Mucosa of stomach (tissue), 1 donor: ENCODE measurements around the gene CD209.

Experiments used
- H3K27me3 ChIP-seq: one replicate; pipeline ENCODE4 v1.7.0; 2013; ENCODE audit warnings: mild to moderate bottlenecking, low read length; ENCODE audit not compliant: control insufficient read depth, insufficient read depth
- H3K36me3 ChIP-seq: one replicate; pipeline ENCODE4 v1.7.0; 2013; ENCODE audit warnings: low read length; ENCODE audit not compliant: control insufficient read depth, insufficient read depth
- H3K4me1 ChIP-seq: one replicate; pipeline ENCODE4 v1.7.0; 2013; ENCODE audit warnings: mild to moderate bottlenecking, low read length; ENCODE audit not compliant: control insufficient read depth, insufficient read depth
- H3K4me3 ChIP-seq: one replicate; pipeline ENCODE4 v1.7.0; 2013; ENCODE audit warnings: low read length
- H3K9ac ChIP-seq: one replicate; pipeline ENCODE4 v1.7.0; 2013; ENCODE audit warnings: mild to moderate bottlenecking, low read length, moderate library complexity
- H3K9me3 ChIP-seq: one replicate; pipeline ENCODE4 v1.7.0; 2013; ENCODE audit warnings: mild to moderate bottlenecking, low read length, moderate library complexity; ENCODE audit not compliant: control insufficient read depth
- donor health status: Pancreatic carcinoma.

CD209 gene

GRCh38 chr19:7715671-7716070 is 31.7 kb downstream of the CD209 start:
- Histone ChIP-seq H3K27me3 (peaks cover 3% of the 10 kb centered on the region), H3K4me1 (no peaks in the 10 kb centered on the region), H3K36me3 (no peaks in the 10 kb centered on the region), H3K9me3 (no peaks in the 10 kb centered on the region), H3K4me3 (no peak overlapping the region), H3K9ac (no peak overlapping the region)

GRCh38 chr19:7710616-7711015 is 36.7 kb downstream of the CD209 start:
- H3K9ac ChIP-seq, result no peak overlapping the region
- no peak overlapping the region for H3K4me3 ChIP-seq
- H3K4me1 ChIP-seq, result no peaks in the 10 kb centered on the region
- no peaks in the 10 kb centered on the region for H3K9me3 ChIP-seq
- no peaks in the 10 kb centered on the region for H3K36me3 ChIP-seq
- H3K27me3 ChIP-seq, result no peaks in the 10 kb centered on the region

GRCh38 chr19:7709932-7710460 is 37.3 kb downstream of the CD209 start:
- no peak overlapping the region for H3K4me3 ChIP-seq
- H3K27me3 ChIP-seq, result no peaks in the 10 kb centered on the region
- H3K9me3 ChIP-seq, result no peaks in the 10 kb centered on the region
- H3K4me1 ChIP-seq, result no peaks in the 10 kb centered on the region
- H3K36me3 ChIP-seq, result no peaks in the 10 kb centered on the region
- H3K9ac ChIP-seq, result no peak overlapping the region

GRCh38 chr19:7706955-7707456 is 40.3 kb downstream of the CD209 start:
- no peaks in the 10 kb centered on the region for H3K9me3 ChIP-seq
- H3K4me1 ChIP-seq, result no peaks in the 10 kb centered on the region
- no peak overlapping the region for H3K4me3 ChIP-seq
- H3K36me3 ChIP-seq, result no peaks in the 10 kb centered on the region
- H3K27me3 ChIP-seq, result no peaks in the 10 kb centered on the region
- H3K9ac ChIP-seq, result no peak overlapping the region

GRCh38 chr19:7706188-7706954 is 41.0 kb downstream of the CD209 start:
- Histone ChIP-seq H3K4me1 (no peaks in the 10 kb centered on the region), H3K9me3 (no peaks in the 10 kb centered on the region), H3K4me3 (no peak overlapping the region), H3K9ac (no peak overlapping the region), H3K36me3 (no peaks in the 10 kb centered on the region), H3K27me3 (no peaks in the 10 kb centered on the region)

GRCh38 chr19:7705387-7706187 is 41.7 kb downstream of the CD209 start:
- no peak overlapping the region for H3K4me3 ChIP-seq
- H3K27me3 ChIP-seq, result no peaks in the 10 kb centered on the region

GRCh38 chr19:7704280-7705060 is 42.9 kb downstream of the CD209 start:
- Histone ChIP-seq H3K4me1 (no peaks in the 10 kb centered on the region), H3K9ac (no peak overlapping the region), H3K9me3 (no peaks in the 10 kb centered on the region), H3K36me3 (no peaks in the 10 kb centered on the region), H3K27me3 (peaks cover 5% of the 10 kb centered on the region), H3K4me3 (no peak overlapping the region)

More at GRCh38 chr19:7705387-7706187, 41.7 kb downstream of the CD209 start:
- no peaks in the 10 kb centered on the region for H3K36me3 ChIP-seq
- no peaks in the 10 kb centered on the region for H3K9me3 ChIP-seq
- no peak overlapping the region for H3K9ac ChIP-seq
- H3K4me1 ChIP-seq, result no peaks in the 10 kb centered on the region

DNA sequence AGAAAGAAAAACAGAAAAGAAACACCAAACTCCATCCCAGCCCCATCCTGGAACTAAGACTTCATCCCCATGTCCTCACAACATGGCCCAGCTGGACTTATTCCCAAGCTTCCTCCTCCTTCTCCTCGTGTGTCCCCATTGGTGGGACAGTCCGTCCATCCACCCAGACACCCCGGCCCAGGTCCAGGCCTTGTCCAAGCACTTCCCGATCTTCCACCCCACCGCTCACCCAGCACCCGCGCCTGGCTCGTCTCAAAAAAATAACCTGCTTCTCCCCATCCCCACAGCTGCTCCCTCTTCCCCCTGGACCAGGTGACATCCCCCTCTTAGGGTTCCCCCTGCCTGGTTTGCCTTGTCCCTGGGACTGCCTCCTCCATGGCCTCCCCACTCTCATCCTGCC is 44.0 kb downstream of the CD209 start:
- Histone ChIP-seq H3K9ac (no peak overlapping the region), H3K9me3 (no peaks in the 10 kb centered on the region), H3K4me3 (no peak overlapping the region), H3K36me3 (no peaks in the 10 kb centered on the region), H3K27me3 (peaks cover 9% of the 10 kb centered on the region), H3K4me1 (no peaks in the 10 kb centered on the region)

DNA sequence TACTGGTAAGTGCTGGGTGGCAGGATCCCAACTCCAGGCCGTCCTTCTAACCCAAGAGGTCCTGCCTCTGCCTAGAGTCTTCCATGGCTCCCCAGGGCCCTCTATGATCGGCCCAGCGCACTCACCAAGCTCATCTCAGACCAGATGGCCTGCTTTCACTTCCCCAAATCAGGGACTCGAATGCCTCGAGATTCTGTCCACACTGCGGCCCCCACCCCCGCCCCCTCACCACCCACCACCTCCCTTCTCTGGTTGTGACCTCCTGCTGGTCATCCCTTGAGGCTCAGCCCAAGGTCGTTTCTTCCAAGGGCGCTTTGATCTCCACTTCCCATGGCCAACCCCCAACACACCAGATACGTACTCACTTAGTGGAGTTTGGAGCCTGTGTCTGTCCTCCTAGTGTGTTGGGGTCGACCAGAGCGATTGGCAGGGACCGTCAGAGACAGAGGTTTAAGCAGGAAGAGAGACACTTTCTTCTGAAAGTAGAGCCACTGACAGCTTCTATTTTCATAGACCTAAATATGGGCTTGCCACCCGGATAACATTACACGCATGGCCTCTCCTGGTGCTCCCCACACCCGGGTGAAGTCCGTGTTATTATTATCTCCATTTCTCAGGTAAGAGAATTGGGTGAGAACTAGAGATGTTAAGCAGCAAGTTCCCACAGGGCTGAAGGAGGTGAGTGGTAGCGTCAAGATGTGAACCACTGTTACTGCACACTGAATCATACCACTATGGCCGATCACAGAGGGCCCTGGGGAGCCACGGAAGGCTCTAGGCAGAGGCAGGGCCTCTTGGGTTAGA is 45.5 kb downstream of the CD209 start, which contains the start of gene FCER2:
Gene FCER2 (minus strand): TSS at position 478 of the 804 bp plus-strand sequence. CDS start 2,371 bp downstream, outside the sequence.
- no peak within 1 kb of the TSS for H3K9ac ChIP-seq
- peaks cover 20% of the 10 kb centered on the region for H3K27me3 ChIP-seq
- H3K36me3 ChIP-seq, result no peaks in the 10 kb centered on the region
- H3K9me3 ChIP-seq, result no peaks in the 10 kb centered on the region
- H3K4me3 ChIP-seq, result no peak within 1 kb of the TSS
- H3K4me1 ChIP-seq, result no peaks in the 10 kb centered on the region

DNA sequence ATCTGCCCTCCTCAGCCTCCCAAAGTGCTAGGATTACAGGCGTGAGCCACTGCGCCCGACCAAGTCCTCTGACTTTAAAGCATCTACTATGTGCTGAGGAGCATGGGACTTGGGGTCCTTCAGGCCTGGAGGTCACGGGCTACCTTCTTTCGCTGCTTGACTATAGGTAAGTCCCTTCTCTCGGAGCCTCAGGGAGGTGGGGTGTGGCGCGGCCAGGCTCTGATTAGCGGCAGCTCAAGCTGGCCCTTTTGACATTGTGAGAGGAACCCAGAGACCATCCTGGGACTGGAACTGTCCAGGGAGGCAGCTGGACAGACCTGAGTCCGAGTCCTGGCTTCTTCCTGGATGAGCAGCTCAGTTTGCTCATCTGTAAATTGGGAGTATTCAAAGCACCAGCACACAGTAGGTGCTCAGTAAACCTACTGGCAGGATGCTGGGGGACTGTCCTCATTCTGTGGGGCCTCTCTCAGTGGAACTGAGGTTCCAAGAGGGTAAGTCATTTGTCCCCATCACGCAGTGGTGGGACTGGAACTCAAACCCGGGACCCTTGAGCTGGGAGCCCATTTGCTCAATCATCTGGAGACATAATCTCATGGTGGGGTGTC is 46.2 kb downstream of the CD209 start:
- Histone ChIP-seq H3K9me3 (no peaks in the 10 kb centered on the region), H3K27me3 (peaks cover 20% of the 10 kb centered on the region), H3K36me3 (no peaks in the 10 kb centered on the region), H3K9ac (no peak overlapping the region), H3K4me1 (no peaks in the 10 kb centered on the region), H3K4me3 (no peak overlapping the region)
